Measurements from ENCODE around the gene E2F1.

The E2F1 gene, protein sequence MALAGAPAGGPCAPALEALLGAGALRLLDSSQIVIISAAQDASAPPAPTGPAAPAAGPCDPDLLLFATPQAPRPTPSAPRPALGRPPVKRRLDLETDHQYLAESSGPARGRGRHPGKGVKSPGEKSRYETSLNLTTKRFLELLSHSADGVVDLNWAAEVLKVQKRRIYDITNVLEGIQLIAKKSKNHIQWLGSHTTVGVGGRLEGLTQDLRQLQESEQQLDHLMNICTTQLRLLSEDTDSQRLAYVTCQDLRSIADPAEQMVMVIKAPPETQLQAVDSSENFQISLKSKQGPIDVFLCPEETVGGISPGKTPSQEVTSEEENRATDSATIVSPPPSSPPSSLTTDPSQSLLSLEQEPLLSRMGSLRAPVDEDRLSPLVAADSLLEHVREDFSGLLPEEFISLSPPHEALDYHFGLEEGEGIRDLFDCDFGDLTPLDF

DNA sequence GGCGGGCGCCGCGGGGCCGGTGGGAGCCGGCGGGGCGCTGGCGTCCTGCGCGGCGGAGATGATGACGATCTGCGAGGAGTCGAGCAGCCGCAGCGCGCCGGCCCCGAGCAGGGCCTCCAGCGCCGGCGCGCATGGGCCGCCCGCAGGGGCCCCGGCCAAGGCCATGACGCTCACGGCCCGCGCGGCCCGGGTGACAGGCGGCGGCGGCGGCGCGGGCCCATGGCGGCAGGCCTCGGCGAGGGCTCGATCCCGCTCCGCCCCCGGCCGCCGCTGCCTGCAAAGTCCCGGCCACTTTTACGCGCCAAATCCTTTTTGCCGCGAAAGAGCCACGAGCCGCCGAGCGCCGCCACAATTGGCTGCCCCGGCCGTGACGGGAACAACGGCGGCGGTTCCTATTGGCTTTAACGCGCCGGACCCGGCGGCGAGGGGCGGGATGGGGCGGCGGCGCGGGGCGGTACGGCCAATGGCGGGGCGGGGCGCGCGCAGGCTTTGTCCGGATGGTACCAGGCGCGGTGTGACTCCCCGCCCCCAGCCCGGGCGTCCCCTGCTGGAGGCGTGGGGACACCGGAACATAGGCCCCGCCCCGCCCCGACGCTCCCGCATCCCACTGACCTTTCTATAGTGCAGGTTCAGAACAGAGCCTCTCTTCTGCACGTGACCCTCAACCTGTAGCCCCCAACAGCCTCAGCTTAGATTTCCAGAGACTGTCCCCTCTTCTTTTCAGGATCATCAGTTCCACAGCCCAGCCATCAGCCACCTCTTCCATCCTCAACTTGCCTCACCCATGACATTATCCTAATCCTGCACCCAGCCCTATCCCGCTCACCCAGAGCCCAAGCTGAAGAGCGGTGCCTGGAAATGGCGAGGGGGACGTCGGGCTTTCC, at the start of gene E2F1:
Gene E2F1, minus strand, starts transcription at position 286 of the 884 bp plus-strand sequence. Its CDS starts 121 bp downstream, at position 165.
- peak; percentile 95 for DNase-seq

DNA sequence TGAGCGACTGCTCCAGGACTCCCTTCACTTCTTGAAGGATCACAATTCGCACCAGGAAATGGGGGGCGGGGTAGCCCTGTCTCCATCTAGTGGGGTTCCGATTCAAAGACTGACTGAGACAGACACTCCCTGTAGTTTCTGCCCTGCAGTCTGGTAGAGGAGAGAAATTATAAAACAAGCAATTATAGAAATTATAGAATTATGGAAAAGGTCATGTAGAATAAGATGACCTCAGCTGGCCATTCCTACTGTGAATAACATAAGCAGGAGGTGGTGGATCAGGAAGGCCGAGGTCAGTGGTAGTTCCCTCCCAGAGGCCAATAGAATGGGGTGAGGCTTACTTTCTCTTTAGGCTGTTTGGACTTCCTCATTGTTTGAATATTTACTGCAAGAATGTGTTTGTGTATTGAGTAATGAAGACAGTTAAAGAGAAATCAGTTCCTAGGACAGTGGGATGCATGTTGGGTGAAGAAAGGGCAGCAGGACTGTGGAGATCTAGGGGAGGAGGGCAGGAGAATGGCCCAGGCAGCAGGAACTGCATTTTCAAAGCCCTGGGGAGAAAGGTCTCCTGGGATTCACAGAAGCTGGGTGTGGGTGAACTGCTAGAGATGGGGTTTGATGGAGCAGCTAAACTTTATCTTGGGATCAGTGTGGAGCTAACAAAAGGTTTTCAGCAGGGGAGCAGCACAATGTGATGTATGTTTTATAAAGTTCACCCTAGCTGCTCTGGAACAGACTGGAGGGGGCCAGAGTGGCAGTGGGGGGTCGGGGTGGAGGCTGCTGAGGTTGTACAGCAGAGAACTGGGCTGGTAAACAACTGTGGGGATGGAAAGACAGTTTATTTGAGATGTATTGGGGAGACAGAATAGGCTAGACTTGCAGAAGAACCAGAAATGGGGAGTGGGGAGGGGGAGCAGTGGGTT, 47.7 kb upstream of the E2F1 start:
- no peak for DNase-seq

DNA sequence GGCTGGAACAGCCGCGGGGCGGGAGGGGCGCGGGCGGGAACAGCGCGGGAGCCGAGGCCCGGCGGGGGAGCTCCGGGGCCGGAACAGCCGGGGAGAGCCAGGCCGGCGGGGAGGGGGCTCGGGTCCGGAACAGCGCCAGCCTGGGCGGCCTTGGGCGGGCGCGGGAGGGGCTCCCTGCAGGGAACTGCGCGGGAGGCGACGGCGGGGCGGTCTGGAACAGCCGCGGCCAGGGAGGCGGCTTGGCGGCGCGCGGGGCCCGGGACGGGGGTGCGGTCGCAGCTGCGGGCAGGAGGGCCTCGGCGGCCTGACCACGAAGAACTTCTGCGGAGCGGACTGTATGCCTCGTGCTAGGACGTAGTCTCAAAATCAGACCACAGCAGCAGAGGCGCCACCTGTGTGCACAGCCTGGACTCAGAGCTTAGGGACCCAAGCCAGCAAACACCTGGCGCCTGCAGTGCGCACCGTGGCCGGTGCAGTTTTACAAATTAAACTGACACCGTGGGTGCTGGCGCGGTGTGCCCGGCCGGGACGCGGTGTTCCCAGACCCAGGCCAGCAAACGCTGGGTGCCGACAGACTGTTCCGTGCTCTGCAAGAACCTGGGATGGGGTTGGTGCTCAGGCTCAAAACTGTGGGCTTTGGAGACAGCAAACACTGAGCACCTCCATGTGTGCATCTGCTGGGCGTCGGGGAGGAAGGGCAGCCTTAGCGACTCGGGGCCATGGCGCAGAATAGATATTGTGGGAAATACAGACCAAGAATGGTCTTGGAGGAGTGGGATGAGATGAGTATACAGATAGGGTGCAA, 46.2 kb upstream of the E2F1 start:
- DNase-seq, result no peak

DNA sequence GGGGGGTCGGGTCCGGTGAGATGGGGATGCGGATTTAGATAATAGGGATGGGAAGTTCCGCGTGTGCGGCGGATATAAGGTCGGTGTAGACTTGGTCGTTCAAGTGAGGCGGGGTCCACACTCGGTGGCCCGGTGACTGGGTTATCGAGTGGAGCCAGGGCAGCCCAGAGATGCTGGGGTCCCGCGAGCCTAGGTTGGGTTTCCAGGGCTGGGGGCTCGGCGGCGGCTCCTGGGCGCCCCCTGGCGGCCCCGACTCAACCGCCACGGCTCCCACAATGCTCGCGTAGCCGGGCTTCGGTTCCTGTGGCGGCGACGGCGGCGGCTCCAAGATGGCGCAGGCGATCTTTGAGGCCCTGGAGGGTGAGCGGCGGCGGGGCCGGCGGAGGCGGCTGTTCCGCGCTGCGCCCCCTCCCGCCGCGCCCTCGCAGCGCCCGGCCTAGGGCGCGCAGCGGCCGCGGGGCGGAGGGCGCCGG, 45.5 kb upstream of the E2F1 start, which contains the start of gene ZNF341:
Gene ZNF341, plus strand, starts transcription at position 304 of the 473 bp plus-strand sequence. Its CDS starts 26 bp downstream, at position 330.
- DNase-seq, result peak; percentile 85

DNA sequence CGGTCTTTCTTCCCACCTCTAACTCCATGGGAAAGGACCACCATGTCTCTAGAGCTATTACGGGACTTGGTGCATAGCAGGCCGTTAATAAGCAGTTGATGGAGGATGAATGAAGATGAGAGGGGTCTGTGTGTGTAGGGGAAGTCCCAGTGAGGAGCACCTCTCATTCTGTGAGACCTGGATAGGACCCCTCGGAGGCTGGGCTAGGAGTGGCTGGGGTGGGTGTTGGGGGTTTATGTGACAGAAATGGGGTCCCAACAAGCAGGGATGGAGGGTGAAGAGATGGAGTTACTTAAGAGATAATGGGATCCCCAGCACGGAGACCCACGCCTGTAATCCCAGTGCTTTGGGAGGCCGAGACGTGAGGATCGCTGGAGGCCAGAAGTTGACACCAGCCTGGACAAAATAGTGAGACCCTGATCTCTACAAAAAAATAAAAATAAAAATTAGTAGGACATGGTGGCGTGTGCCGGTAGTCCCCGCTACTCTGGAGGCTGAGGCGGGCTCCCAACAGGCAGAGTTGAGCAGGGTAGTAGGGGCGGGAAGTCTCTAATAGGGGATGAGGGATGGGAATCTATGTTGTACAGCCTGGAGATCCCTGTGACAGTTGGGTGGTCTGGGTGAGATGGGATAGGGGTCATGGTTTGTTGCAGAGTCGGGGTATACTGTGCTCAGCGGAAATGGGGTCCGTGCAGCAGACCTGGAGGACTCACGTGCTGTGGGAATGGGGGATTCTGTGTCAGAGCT, 44.9 kb upstream of the E2F1 start:
- DNase-seq, result no peak

DNA sequence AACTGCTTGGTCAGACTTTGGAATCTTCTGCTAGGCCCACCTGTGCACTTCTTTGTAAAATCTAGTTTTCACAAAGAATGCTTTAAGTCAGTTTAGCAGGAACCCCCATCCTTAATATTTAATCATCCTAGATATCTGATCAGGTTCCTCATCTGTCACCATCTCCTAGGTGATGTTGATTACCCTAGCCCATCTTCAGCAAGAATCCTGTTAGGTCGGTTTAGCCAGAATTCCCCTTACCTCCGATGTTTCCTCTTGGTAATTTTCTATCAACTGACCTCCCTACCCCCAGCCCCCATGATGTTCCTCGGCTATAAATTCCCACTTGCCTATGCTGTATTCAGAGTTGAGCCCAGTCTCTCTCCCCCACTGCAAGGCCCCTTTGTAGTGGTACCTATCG, 42.9 kb upstream of the E2F1 start:
- DNase-seq, result no peak

DNA sequence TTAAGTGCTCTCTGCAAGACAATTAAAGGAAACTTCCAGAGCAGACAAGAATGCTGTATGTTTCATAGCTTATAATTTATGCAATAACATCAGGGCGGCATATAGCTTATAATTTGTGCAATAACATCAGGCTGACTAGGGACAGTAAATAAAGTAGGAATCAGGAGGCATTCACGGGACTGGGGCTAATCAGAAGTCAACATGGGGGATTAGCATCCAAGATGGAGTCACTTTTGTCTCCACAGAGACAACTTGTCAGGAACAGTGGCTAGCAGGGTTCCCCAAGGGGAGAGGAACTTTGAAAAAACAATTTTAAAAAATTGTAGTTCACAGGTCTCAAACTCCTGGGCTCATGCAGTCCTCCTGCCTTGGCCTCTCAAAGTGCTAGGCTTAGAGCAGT, 42.3 kb upstream of the E2F1 start:
- no peak for DNase-seq

DNA sequence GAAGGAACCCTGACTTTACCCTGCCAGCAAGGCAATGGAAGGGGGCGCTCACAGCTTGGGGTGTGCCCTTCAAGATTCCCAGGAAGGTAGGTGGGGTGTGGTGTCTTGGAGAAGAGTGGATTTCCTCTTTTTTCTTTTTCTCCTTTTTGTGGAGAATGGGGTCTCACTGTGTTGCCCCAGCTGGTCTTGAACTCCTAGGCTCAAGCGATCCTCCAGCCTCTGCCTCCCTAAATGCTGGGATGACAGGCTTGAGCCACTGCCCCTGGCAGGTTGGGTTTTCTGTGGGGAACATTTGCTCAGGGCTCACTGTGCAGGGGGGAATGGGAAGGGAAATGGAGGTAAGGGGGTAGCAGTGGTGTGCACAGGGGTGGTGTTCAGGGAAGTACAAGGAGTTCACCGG, 41.6 kb upstream of the E2F1 start:
- no peak for DNase-seq

DNA sequence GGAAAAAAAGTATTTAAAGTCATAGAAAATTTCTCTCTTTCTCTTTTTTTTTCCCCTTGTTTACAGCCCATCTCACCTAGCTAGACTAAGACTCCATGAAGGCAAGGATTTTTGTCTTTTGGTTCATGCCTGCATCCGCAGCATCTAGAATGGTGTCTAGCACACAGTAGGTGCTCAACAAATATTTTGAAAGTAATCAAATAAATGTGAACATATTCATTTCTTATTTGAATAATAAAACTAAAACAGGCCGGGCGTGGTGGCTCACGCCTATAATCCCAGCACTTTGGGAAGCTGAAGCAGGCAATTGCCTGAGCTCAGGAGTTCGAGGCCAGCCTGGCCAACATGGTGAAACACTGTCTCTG, 40.9 kb upstream of the E2F1 start:
- no peak for DNase-seq

DNA sequence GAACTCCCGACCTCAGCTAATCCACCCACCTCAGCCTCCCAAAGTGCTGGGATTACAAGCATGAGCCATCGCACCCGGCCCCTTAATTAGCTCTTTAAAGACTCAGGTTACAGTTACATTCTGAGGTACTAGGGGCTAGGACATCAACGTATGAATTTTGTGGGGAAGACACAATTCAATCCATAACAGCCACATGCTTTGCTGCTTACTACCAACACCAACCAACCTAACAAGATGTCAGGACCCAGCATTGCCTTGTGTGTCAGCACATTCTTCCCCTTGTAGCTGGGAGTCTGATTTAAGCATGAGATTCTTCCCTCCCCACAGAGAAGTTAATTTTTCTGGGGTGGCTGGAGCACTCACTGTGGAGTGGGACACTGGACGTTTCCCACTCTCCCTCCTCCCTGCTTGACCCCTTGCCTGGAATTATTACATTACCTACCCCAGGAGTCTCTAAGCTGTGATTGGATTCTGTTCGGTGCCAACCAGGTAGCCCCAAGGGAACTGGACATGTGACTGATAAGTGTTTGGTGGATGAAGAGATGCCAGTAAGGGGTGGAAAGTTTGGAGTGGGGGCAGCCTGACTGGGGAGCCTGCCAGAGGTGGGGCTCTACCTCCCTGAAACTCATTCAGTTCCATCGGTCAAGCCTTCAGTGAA, 39.6 kb upstream of the E2F1 start:
- DNase-seq, result no peak

DNA sequence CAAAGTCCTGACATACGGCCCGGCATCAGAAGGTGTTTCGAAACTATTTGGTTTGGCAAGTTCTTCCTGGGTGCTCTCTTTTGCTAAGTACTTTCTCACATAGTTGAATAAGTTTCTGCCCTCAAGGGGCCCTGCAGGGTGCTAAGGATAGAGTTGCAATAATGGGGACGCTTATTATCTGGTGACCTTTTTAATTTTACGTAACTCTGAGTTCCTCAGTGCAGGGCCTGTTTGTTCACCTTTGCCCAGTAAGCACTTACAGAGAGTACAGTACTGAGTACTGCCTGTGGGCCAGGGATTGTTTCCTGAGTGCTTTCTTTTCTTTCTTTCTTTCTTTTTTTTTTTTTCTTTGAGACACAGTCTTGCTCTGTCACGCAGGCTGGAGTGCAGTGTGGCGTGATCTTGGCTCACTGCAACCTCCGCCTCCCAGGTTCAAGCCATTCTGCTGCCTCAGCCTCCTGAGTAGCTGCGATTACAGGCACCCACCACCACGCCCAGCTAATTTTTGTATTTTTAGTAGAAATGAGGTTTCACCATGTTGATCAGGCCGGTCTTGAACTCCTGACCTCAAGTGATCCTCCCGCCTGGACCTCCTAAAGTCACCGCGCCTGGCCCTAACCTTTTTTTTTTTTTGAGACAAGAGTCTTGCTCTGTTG, 38.4 kb upstream of the E2F1 start:
- no peak for DNase-seq

DNA sequence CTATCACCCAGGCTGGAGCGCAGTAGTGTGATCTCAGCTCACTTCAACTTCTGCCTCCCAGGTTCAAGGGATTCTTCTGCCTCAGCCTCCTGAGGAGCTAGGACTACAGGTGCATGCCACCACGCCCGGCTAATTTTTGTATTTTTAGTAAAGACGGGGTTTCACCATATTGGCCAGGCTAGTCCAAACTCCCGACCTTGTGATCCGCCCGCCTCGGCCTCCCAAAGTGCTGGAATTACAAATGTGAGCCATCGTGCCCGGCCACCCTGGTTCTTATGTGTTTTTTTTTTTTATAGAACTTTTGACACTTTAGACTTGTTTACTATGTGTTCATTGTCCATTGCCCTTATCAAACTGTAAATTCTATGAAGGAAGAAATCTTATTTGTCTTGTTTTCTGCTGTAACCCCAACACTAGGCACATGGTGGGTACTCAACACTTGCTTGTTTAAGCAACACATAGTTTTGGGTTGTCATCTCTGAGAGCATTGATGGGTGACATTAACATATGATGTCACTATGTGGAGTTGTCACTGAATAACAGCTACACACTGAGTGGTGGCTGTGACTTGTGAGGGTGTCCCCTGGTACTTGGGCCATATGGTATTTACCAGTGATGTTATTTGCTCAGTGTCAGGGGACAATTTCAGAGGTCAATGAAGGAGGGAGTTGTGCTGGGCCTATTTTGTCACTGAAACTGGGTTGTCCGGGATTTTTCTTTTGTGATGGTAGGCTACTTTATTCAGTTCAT, 35.4 kb upstream of the E2F1 start:
- no peak for DNase-seq

DNA sequence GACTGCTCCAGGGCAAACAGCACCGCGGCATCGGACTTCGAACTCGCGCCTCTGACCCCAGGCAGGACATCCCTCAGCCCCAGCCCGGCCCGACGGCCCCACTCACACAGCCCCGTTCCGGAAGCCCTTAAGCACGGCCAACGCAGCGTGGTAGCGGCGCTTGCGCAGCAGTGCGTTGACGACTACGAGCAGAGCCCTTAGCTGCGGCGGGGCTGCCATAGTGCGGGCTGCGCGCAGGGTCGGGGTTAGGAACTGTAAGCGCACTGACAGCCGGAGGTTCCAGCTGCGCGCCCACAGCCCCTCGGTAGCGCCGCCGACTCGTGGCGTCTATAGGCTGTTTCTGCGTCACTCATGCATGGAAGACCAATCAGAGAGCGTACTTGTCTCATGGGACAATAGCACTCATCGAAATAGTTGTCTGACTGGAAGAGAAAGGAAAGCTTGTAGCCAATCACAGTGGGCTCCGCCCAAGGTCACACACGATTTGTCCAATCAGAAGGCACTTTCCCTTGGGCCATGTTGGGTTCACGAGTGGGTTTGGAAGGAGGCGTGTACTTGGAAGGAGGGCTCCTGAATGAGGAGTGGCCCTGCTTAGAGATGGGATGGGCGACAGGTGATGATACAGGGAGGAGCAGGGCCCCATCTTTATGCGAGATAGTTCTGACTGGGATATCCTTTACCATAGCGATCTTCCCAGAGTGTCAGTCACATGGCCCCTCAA, 34.0 kb upstream of the E2F1 start, which contains the start of gene PXMP4:
Gene PXMP4, minus strand, starts transcription at position 322 of the 721 bp plus-strand sequence. Its CDS starts 103 bp downstream, at position 219.
- DNase-seq, result peak; percentile 85

DNA sequence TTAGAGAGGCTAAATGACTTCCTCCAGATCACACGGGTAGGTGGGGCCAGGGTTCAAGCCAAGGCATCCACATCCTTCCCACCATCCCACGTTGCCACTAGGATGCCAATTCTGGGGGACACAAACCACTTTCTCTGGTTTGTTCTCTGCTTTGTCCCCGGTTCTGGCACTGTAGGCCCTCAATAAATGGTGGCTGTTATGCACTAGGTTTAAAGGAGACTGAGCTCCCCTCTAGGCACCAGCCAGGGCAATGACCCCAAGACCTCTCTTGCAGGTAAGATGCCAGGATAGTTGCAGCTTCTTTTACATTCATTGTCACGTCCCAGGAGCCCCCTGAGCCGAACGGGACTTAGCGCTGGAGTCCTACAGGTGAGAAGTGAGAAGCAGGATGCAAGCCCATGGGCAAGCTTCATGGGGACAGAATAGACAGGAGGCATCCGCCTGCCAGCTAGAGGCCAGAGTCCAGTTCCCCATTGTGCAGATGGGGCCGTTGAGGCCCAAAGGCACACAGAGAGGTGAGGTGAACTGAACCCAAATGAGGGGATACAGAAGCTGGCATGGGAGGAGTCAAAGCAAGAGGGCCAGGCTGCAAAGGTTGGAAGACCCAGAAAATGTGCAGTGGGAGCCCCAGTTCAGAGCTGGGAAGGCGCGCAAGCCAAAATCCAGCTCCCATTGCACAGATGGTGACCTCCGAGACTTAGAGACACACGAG, 33.2 kb upstream of the E2F1 start:
- no peak for DNase-seq

DNA sequence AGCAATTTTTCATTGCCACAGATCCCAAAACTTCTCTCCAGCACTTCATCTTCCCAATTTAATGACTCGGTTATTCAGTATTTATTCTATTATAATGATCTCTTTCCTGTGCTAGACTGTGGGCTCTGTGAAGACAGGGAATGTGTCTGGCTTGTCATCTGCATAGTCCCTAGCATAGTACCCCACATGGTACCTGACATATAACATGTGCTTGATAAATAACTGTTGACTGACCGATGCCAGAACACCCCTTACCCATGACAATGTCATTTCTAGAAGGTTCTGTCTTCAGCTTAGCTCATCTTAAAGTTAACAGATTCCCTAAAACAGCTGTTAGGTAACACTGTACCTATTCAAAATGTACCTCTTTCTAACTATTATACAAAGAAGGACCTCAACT, 30.3 kb upstream of the E2F1 start:
- no peak for DNase-seq

DNA sequence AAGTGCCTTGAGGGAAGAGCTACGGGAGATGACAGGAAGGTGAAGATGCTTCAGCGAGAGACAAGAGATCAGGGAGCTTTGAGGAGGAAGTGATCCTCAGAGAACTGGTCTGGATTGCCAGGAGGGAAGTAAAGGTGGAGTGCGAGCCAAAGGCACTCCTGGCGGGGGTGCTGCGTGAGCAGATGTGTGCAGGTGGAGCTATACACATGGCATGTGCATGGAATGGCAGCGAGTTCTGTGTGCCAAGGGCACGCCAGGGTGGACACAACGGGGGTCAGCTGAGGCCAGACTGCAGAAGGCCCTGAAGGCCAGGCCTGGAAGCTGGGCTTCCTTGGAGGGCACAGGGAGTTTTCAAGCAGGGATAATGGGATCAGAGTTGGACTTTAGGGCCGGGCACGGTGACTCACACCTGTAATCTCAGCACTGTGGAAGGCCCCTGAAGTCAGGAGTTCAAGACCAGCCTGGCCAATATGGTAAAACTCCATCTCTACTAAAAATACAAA, 27.7 kb upstream of the E2F1 start:
- DNase-seq, result no peak

DNA sequence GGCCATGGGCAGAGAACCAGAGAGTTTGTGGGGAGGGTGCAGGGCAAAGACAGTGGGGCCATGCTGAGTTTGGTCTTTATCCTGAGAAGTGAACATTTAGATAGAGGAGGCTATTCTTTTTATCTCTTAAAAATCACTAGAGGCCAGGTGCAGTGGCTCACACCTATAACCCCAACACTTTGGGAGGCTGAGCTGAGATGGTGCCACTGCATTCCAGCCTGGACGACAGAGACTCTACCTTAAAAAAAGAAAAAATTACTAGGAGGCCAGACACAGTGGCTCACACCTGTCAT, 25.2 kb upstream of the E2F1 start:
- no peak for DNase-seq

All from activated effector memory CD4-positive, alpha-beta T cell treated with Interleukin-2 at 50 U/mL for 16 hours (primary cell).